Fibroblast of villous mesenchyme (primary cell): ENCODE results near the gene PHLDA2. TPM values are rescaled to one million over a fixed set of nuclear protein-coding genes. Genes with fewer than 3 reads are reported as not detected.
"Not testable (repeated sequence)": the region's sequence is repeated elsewhere in the genome, so short reads cannot be mapped to it uniquely, and the experiment has no call there.

Experiments
- DNase-seq: peaks from one replicate; pipeline ENCODE4 v3.0.0-alpha.2; 2010; ENCODE audit warnings: low read depth
- H3K4me3 ChIP-seq: 2 replicates; pipeline ENCODE4 v1.5.1; 2011; ENCODE audit warnings: low read depth, mild to moderate bottlenecking, low read length
- CTCF ChIP-seq: IDR thresholded peaks from 2 replicates; pipeline ENCODE4 v1.5.1; 2012; ENCODE audit warnings: low read depth, mild to moderate bottlenecking, low read length; ENCODE audit not compliant: insufficient read depth
- total RNA-seq: library from RNA; depleted of rRNA; stranded (reverse); fragments of >200 nt; gene quantifications from 2 replicates; pipeline ENCODE4 v1.2.3, GENCODE V29; 2012

The PHLDA2 gene
- total RNA-seq, 1 donor, result 7.3 TPM

- H3K4me3 ChIP-seq, result no peak overlapping the region
- DNase-seq, result peak; percentile 13
- TF ChIP-seq CTCF, result no peak
Measured at GRCh38 chr11:2940147-2940920, 11.1 kb upstream of the PHLDA2 start.

GRCh38 chr11:2938458-2939418 is 9.5 kb upstream of the PHLDA2 start:
- DNase-seq, result not testable (repeated sequence)

GRCh38 chr11:2937641-2938457 is 8.6 kb upstream of the PHLDA2 start:
- DNase-seq, H3K4me3 ChIP-seq: not testable (repeated sequence)

More at GRCh38 chr11:2938458-2939418, 9.5 kb upstream of the PHLDA2 start:
- H3K4me3 ChIP-seq, result not testable (repeated sequence)

GRCh38 chr11:2934611-2935239 is 5.5 kb upstream of the PHLDA2 start:
- no peak for TF ChIP-seq CTCF
- no peak overlapping the region for H3K4me3 ChIP-seq
- DNase-seq, result no peak

GRCh38 chr11:2934021-2934550 is 4.9 kb upstream of the PHLDA2 start:
- no peak for DNase-seq
- H3K4me3 ChIP-seq, result no peak overlapping the region
- TF ChIP-seq CTCF, result no peak

- TF ChIP-seq CTCF, result no peak
- peak; percentile 75 for DNase-seq
- H3K4me3 ChIP-seq, result no peak overlapping the region
Measured at GRCh38 chr11:2933375-2934020, 4.3 kb upstream of the PHLDA2 start.

GRCh38 chr11:2932850-2933251 is 3.6 kb upstream of the PHLDA2 start:
- no peak for TF ChIP-seq CTCF
- no peak overlapping the region for H3K4me3 ChIP-seq
- peak; percentile 45 for DNase-seq
